ENCODE measurements around the gene TRIM62.
"Not testable (repeated sequence)": the region's sequence is repeated elsewhere in the genome, so short reads cannot be mapped to it uniquely, and the experiment has no call there.

TRIM62 gene

DNA sequence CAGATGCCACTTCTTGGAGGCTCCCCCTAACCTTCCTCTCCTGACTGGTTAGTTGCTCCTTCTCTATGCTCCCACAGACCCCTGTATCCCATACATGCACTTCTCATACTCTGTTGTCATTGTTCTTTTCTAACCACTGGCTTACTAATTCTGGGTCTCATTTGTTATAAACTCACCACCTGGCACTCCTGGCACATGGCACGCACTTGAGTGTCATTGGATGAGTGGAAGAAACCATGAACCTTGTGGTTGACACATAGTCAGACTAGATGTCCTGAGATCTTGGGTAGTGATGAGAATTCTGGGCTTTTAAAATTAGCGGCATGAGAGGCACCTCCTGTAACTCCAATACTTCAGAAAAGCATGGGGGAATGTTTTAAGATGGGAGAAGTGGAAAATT lies 49.3 kb downstream of the TRIM62 start:
- no peak for DNase-seq

DNA sequence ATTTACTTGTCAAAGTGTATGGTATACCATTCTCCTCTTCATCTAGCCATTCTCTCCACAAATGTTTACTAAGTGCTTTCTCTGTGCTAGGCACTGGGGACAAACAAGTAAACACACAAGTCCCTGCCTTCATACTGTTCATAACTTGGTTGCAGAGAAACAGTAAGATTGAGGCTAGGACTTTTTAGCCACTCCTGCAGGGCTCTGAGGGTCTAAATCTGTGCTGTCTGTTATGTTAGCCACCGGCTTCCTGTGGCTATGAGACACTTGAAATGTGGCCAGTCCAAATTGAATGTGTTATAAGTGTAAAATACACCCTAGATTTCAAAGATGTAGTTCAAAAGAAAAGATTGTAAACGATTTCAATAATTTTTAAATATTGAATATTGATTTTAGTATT lies 50.7 kb downstream of the TRIM62 start:
- no peak for DNase-seq

DNA sequence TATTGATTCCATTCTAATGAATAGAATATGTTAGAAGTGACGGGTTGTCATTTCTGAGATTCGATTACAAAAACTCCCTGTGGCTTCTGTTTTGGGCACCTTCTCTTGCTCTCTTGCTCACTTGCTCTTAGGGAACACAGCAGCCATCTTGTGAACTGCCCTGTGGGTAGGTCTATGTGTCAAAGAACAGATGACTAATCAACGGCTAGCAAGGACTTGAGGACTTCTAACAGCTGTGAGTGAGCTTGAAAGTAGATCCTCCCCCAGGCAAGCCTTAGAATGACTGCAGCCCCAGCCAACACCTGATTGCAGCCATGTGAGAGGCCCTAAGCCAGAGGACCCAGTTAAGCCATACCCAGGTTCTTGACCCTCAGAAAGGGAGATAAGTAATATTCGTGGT lies 51.5 kb downstream of the TRIM62 start:
- DNase-seq = no peak

DNA sequence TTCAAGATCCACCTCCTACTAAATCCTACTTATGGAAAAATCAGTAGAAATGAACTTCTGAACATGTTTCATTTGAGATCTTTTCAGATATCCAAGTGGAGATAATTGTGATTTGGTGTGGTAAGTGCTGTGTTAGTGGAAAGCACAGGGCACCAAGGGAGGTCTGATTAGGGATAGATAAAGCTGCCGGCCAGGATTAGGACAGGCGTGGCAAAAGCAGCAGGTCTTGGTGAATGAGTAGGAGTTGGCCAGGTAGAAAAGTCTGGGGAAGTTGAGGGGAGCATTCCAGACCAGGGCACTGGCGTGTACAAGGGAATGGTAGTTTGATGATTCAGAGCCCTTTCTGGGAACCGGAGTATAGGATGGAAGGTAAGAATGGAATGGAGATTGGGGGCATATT lies 53.1 kb downstream of the TRIM62 start:
- no peak for DNase-seq

DNA sequence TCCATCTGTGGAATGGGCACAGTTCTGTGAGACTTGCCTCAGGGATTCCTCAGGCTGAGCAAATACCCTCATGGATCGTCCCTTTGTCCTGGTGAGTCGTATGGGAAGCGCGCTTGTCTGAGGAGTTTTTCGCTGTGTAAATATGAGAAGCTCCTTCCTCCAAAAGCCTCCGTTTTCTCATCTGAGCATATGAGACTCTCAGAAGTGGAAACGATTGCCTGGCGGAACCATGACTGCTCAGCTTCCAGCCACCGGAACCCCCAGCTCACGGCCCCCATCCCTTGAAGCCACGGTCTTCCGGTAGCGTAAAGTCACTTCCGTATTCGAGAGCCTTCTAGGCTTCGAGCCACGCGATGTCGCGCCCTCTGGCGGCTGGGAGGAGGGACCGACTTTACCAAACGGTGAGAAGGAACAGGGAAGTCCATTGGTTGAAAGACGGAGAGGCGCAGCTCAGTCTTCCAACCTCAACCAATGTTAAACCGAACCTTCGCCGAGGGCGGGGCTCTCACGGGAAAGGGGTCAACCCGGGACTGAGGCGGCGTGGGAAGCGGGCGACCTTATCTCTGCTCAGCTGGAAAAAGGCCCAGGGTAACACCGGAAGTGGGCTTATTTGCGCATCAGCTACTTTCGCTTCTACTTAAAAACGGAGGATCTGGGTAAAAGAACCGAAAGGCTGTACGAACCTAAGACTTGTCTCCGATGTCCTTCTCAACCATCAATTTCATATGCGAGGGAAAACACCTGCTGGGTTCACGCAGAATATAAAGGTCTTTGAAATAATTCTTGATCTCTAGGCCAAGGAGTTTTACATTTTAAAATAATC lies 54.6 kb downstream of the TRIM62 start:
- DNase-seq = peak; percentile 97

DNA sequence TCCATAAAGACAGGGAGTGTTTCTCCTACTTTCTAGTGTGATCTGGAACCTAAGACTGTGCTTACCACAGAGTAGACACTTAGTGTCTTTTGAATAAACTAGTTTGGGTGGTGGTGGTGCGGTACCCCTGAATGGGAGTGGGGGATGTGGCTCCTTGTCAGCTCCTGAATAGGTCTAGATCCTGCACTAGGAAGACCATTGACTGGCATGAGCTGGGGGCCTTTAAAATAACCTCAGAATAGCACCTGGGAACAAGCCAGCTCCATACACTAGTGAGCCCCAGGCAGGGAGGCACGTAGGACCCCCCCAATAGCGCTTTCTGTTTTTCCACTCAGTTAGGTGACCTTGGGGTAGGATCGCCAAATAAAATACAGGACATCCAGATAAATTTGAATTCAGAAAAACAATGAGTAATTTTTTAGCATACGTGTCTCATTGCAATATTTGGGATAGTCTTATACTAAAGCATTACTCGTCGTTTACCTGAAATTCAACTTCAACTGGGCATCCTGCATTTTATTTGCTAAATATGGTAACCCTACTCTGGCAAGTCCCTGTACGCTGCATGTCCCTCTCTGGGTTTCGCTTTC lies 55.3 kb downstream of the TRIM62 start:
- no peak for DNase-seq

DNA sequence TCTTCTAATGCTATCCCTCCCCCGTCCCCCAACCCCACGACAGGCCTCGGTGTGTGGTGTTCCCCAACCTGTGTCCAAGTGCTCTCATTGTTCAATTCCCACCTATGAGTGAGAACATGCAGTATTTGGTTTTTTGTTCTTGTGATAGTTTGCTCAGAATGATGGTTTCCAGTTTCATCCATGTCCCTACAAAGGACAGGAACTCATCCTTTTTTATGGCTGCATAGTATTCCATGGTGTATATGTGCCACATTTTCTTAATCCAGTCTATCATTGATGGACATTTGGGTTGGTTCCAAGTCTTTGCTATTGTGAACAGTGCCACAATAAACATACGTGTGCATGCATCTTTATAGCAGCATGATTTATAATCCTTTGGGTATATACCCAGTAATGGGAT lies 57.2 kb downstream of the TRIM62 start:
- DNase-seq = not testable (repeated sequence)

DNA sequence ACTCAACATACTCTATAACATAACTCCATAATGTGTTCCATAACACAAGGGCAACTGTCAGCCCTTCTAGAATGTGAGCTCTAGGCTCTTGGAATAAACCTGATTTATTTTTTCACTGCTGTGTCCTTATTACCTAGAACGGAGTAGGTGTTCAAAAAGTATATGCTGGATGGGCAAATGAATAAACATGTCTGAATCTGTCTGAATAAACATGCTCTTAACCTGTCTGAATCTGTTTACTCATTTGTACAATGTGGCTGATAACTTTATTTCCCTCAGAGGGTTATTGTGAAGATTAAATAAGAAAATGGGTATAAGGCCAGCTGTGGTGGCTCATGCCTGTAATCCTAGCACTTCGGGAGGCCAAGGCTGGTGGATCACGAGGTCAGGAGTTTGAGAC lies 58.6 kb downstream of the TRIM62 start:
- DNase-seq = no peak

DNA sequence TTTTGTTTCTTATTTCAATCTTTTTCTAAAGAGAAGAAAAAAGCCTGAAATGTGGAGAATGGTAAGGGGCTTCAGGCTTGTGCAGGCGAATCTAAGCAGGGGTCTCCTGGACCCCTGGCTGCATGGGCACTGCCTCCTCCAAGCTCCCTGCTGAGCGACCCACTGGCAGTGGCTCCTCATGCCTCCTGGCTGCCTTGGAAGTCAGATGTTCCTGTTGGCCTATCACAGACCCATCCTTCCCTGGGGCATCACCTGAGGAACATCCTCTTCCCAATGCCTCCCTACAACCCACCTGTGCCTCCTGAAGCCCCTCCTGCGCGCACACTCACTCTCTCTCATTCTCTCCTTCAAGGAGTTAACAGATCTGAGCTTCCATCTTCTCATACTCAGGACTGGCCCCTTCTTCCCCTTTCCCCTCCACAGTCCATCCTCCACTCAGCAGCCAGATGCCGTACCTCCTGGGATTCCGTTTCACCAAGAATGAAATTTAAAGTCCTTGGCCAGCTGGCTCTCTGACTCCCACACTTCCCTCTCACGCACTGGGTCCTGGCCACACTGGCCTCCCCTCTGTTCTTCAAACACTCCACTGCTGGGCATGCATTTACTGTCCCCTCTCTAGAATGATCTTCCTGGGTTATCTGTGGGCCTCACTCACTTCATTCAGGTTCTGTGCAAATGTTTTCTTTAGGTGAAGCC lies 59.2 kb downstream of the TRIM62 start:
- no peak for DNase-seq

DNA sequence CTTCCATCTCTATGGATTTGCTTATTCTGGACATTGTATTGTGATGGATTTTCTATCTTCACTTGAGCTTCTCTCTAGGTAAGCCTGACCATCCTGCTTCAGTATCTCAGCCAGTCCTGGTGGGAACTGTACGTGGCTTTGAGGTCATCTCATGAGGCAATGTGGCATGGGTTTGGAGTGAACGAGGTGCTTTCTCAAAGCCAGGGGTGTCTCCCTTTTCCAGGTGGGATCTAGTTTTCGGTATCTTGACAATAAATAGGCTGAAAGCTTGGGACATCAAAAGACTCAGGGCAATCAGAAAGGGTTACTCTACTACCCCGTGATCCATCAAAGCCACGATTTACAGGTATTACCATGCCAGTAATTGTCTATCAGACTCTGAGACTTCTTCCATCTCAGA lies 60.1 kb downstream of the TRIM62 start:
- DNase-seq = no peak

DNA sequence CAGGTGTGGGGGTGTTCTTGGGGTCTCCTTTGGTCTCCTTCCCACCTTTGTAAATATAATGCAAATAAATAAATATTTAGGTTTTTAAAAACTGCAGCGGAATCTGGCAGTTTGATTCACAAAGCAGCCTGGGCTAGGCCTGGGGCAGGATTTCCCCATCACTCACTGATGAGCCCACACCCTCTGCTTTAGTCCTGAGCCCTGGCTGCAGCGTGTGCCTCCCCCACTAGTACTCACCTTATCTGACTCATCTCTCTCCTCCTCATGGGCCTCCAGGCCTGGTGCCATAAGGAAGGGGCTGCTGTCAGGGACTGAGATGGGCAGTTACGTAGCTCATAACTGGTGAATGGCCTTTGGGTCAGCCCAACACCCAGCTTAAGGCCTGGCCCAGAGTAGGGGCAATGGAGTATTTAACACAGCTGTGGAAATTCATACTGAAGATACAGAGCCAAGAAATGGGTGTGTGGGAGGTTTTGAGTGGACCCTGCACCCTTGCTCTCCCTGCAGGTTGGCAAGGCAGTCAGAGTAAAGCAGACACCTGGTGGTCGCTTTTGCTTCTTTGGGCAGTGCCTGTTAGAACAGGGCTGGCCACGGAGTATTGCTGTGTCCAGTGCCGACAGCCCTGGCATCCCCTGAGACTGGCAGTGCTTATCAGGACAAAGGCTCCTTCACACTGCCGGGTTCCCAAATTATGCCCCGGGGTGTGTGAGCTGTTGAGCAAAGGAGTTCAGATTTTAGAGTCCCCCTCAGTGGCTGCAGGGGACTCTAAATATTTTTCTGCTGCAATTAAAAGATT lies 61.2 kb downstream of the TRIM62 start:
- no peak for DNase-seq

DNA sequence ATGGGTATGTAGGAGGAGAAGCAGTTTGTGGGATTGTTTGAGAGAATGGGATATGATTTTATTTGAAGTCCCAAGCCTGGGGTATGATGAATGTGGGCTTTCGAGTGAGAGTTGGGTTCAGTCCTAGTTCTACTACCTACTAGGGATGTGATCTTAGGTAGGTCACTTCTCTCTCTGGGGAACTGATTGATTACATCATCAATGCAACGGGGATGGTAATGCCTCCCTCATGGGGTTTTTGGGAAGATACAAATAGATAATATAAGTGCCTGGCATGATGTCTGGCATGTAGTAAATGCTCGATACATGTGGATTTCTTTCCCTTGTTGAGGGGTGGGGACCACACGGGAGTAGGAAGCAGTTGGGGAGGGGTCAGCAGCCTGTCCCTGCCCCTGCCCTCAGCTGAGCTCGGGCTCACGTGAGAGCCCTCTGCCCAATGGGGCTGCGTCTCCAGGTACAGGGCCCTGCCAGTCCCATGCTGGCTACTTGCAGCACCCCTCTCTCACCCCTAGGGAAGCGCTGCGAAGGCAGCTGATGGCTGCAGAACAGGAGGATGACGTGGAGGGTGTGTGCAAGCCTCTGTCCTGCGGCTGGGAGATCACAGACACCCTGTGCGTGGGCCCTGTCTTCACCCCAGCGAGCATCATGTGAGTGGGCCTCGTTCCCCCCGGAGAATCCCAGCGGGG lies 62.2 kb downstream of the TRIM62 start:
- no peak for DNase-seq

DNA sequence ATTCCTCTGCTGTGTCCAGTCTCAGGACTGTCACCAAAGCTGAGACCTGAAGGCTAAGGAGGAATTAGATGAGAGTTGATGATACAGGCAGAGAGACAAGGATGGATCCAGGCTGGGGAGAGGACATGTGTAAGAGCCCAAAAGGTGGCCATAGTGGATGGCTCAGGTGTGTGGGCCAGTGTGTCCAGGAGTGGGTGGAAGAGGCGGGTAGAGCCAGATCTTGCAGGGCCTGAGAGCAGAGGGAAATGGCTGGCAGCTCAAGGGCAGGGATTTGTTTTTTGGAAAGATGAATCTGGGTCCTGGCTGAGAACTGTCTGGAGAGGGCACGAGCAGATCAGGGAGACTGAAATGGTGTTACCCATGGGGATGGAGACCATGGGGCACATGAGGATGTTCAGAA lies 62.8 kb downstream of the TRIM62 start:
- DNase-seq = no peak

DNA sequence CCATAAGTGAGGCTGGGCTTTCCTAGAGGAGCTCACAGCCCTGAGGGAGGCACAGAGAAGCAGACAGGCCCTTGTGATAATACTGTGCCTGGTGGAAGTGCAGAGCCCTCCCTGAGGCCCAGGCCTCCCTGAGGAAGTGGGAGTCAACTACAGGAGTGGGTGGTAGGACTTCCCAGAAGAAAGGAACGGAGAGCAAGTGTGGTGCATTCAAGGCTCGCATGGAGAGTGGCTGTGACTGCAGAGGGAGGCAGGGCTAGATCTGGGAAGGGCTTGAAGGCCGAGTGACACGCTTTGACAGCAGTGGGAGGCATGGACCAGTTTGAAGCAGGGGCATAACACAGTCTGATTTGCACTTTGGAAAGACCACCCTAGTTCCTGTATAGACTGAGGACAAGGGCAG lies 63.6 kb downstream of the TRIM62 start:
- DNase-seq = no peak

DNA sequence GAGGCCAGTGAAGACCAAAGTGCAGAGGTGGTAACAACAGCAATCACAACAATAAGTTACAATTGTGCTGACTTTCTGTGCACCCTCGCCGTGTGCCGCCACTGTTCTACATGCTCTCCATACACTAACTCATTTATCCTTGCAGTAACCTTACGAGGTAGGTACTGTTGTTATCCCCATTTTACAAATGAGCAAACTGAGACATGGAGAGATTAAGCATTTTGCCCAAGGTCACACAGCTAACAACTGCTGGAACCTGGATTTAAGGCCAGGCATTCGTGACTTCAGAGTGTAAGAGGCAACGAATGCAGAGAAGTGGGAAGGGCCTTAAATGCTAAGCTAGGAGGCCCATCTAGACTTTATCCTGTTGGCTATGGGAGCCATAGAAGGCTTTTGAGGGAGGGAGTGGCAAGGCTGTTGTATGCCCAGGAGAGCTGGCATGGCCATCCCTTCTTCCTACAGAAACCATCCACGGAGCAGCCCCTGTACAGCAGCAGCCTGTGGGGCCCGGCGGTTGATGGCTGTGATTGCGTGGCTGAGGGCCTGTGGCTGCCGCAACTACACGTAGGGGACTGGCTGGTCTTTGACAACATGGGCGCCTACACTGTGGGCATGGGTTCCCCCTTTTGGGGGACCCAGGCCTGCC lies 64.3 kb downstream of the TRIM62 start:
- DNase-seq = no peak

DNA sequence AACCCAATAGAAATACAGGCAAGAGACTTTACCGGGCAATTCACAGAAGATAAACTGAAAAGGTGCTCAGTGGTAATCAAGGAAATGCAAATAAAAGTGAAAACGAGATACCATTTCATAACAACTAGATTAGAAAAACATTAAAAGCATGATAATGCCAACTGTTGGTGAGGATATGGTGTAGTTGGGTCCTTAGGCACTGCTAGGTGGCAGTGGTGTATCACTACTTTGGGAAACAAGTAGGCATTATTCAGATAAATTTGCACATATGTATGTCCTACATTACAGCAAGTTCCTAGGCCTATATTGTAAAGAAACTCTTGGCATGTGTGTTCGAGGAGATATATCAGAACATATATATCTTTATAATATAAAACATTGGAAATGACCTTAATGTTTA lies 69.9 kb downstream of the TRIM62 start:
- DNase-seq = no peak

DNA sequence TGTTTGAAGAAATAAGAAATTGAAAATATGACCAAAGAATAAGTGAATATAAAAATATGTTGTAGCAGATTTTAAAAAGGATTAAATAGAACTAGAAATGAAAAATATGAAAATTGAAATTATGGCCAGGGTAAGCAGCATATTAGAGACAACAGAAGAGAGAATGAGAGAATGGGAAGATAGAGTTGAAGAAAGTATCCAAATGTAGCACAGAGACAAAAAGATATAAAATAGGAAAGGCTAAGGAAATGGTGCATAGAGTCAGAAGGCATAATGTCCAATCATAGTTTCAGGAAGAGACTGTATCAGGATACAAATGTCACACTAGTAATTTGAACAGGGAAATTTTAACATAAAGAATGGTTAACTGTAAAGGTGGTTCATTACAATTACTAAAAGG lies 71.4 kb downstream of the TRIM62 start:
- DNase-seq = no peak

DNA sequence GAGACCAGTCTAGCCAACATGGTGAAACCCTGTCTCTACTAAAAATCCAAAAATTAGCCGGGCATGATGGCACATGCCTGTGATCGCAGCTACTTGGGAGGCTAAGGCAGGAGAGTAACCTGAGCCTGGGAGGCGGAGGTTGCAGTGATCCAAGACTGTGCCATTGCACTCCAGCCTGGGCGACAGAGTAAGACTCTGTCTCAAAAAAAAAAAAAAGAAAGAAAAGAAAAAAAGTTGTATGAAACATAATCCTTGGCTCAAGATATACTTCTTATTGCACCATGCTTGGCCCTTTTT lies 81.8 kb downstream of the TRIM62 start:
- DNase-seq = not testable (repeated sequence)

DNA sequence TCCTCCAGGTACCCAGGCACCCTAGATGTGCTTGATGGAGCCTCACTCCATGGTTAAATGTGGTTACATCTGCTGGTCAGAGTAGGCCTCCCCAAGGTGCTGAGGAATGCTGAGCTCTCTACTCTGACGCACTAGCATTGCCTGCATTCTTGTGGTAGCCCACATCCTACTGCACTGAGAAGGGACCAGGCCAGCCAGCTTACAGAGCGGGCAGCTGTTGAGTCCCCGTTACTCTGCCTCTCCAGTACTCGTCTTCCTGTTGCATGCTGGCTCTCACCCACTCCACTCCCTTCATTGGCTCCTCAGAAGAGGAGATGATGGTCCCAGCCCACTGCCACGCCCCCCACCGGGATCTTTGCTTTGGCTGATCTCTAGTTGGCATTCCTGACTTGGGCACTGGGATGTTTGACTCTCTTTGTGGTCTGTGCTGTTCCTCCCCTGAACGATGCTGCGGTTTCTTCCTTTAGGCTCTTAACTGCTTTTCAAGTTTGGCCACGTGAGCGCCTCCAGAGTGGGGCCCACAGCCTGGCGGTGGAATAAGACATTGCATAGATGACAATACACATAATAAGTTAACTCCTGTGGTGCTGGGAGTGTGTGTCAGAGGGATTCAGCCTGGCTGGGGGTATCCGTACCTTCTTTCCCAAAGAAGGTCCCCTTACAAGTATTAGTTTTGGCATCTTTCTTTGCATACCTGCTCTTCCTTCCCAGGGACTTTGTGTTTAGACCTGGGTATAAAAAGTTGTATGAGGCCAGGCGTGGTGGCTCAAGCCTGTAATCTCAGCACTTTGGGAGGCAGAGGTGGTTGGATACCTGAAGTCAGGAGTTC lies 82.3 kb downstream of the TRIM62 start:
- DNase-seq = peak; percentile 100

DNA sequence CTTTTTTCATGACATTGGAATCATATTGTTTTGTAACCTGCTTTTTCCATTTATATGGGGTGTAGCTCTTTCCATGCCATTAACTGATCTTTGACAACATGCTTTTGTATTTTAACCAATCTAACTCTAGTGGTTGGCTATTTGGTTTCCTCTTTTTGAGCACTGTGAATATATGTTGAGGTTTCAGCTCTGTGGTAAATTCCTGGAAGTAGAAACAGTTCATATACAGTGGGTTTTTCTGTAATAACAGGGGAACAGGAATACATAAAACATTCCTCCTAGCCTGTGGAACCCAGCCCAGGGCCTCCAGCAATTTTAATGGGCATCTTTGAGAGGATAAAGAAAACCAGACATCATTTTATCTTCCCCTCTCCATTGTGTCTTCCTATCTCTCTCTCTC lies 83.5 kb downstream of the TRIM62 start:
- DNase-seq = no peak

DNA sequence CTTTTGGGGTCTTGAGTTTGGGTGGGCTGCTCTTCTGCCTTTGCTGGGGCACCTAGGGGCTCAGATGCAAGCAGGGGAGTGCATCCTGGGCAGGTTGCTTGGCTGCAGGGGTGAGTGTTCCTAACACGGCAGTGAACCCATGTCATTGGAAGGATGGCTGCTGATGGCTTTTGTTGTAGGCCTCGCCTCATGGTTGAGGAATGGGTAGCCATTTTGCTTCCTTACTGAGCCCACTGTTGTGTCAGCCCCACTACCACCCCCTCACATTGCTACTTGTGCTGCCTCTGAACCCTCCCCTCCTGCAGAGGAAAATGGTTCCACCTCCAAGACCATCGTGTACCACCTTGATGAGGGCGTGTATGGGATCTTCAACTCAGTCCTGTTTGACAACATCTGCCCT lies 84.1 kb downstream of the TRIM62 start:
- DNase-seq = no peak
